ENCODE measurements around the gene ZNFX1.
"Not testable (repeated sequence)": the region's sequence is repeated elsewhere in the genome, so short reads cannot be mapped to it uniquely, and the experiment has no call there.

- not testable (repeated sequence) for TF ChIP-seq CTCF (IDR thresholded peaks at IDR 0.05); BHLHE40 (IDR thresholded peaks at IDR 0.05; ENCODE audit: low read depth, low read length); MAX (IDR thresholded peaks at IDR 0.05); POLR2A (IDR thresholded peaks at IDR 0.05; ENCODE audit: low read length)
These were observed 36.2 kb upstream of the ZNFX1 start for GRCh38 chr20:49314052-49314451.
